ENCODE results near the gene CUL1. TPM values are rescaled to one million over a fixed set of nuclear protein-coding genes. Genes with fewer than 3 reads are reported as not detected.
"Not testable (repeated sequence)": the region's sequence is repeated elsewhere in the genome, so short reads cannot be mapped to it uniquely, and the experiment has no call there.

CUL1 gene
- total RNA-seq, 1 donor from 2014 or later: 36.7 TPM

DNA sequence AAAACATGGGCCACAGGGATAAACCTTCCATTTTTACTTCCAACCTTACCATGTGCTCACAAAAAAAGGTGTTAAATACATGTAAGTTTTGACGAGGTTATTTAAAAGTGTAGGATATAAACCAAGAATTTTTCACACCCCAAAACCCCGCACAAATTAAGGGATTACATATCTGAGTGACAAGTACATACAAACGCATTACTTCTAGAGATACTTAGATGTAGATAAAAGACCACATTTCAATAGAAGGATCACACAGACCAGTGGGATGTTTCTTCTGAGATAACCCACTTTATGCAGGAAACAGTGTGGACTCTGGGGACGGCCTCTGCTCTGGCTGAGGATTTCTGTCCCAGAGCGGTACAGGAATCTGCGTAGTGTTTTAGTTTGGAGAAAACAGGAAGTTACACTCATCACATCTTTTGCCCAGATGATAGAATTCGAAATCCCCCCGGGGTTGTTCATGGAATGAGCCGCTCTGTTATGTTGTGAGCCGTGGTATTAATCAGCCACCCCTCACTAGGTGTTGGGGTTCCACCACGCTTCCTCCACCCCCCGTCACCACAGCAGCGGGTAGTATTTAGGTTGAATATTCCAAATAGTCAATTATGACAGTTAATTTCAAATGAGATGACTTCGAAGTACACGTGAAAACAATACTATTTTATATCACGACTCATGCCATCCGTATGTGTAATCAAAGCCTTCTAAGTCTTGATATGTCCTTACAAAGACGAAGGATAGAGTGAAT, 1.3 kb upstream of the CUL1 start:
- peak; percentile 70 for DNase-seq

DNA sequence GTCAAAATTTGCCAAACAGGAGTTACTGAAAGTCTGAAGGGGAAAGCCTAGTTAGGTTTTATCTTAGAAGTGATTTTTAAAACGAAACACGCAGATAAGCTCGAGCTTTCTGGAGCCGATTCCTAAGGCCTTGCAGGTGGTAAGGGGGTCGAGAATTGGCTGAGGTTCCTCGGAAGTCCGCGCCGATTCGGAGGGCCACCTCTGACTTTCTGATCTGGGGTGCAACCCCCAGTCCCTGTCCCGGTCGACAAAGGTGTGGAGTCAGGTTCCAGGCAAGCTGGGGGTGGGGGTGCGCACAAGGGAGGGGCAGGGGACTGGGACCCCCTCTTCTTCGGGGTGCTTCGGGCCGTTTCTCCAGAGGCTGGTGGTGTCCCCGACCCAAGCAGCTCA, 701 bp upstream of the CUL1 start:
- DNase-seq: peak; percentile 29

DNA sequence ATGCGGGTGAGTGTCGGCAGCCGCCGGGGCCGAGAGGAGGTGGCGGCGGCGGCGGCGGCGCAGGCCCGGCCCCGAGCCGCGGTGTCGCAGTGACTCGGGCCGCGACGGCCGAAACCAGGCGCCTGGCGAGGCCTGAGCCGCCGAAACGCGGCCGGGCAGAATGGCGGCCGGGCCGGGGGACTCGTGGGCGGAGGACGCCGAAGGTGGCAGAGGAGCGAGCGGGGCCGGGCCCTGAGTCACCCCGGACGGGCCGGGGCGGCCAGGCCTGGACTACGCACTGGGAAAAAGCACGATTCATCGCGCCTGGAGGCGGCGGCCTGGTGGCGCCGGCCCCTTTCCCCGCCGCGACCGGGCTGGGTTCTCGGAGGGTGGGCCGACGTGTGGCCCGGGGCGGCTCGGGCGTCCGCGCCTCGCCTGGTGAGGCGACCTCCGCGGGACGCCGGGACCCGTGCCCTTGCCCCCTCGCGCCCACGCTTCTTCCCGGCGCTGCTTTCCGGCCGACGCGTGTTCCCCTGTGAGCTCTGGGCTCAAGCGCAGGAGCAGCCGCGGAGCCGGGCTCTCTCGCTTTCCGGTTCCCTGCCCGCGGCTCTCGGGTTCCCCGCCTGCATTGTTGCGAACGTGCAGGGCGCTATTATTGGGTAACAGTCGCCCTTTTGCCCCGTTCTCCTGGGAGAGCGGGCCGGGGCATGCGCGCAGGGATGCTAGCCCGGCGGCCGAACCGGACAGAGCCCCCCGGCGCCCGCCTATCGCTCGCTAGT, 500 bp downstream of the CUL1 start:
- peak; percentile 47 for DNase-seq

DNA sequence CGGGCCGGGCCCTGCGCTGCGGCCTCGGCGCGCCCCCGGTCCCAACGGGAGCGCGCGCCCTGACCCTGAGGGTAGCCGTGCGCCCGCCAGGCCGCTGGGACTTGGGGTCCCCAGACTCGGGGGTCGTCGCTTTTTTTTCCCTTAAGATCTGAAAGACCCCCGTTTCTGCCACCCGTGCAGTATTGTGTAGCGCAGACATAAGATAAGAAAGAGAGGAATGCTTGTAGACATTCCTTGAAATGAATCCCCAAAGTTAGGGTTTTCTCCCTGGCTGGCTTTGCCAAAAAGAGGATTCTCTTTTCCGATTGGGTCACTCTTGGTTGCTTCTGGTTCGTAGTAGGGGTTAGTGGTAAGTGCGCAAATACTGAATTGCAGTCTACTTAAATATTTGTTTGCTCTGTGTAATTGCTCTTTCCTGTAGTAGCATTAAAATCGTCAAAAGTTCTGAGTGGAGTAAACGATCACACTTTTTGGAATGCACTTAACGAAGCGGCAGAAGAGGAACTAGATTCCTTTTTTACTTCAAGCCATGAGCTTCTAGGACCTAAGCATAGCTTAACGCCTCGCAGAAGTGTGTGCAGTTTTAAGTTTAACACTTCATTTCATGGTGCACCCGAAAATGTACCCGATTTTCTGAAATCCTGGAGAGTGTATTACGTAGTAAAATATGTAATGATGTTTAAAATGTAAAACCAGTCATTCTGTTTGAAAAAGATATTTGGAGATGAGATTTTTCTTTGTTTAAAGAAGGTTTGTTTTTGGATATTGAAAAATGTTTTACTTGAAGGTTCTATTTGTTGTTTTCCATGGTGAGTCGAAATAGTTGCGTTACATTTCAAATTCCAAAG, 1.3 kb downstream of the CUL1 start:
- DNase-seq: peak; percentile 56

DNA sequence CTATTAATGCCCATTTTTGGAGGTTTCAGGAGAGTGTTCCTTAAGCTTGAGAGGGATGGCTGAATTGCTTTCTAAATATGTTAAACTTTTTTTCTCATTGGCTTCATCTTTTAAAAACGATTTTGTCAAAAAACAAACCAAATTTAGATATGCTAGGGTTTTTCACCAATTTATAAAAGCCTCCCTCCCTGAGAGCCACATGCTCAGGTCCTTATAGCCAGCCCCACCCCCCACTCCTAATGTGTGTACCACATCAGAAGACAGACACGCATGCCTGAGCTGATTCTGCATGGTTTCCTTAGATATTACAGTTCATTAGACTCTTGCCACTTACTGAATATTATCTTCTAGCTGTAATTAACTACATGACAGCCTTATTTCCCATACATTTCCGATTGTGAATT, 2.0 kb downstream of the CUL1 start:
- no peak for DNase-seq

DNA sequence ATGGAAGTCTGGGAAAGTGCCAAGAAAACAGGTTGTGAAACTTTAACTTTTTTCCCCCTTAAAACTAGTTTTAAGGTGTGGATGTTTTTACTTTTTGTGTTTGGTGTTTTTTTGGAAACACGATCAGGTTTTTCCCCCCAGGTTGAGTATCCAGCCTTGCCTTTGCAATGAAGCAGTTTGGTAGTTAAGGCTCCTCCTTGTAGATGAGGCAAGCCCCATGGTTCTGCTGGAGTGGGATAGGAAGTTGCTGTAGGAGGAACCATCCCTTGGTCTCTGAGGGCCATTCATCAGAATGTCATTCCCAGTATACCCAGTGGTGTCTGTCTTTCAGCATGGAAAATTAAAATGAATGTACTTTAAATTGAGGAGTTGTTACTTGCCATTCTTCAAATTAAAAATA, 2.7 kb downstream of the CUL1 start:
- no peak for DNase-seq

DNA sequence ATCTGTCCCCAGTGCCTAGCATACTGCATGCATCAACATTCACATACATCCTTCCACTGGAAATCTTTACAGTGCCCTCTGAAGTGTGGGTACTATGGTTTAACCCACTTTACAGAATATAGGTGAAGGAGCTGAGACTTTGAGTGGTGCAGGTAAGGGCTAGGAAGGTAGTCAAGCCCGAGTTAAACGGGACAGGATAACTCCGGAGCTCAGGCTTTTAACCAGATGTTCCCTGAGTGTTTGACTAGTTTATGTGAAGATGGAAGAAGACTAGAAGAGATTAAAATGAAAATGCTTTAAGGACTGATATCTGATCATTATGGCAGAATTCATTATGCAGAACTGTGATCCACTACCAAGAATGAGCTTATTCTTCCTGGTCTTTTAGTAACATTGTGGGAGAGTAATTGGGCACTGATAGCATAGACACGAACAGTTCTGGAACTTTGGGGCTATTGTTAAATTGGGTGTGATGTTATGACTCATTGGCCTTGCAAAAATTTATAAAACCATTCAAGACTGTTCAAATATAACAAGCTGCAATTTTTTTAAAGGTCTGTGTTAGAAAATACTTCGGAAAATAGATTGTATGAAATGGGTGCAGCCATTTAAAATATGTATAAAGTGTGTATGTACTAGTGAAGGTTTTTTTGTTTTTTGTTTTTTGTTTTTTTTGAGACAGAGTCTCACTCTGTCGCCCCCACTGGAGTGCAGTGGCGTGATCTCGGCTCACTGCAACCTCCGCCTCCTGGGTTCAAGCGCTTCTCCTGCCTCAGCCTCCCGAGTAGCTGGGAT, 4.4 kb downstream of the CUL1 start:
- DNase-seq: no peak

DNA sequence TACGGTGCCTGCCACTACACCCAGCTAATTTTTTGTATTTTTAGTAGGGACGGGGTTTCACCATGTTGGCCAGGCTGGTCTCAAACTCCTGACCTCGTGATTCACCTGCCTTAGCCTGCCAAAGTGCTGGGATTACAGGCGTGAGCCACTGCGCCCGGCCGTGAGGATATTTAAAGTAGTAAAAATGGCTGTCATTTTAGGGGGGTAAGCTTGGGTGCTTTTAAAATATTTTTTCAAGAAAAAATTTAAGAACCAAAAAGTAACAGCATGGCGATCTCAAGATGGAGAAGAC, 4.9 kb downstream of the CUL1 start:
- DNase-seq: not testable (repeated sequence)

DNA sequence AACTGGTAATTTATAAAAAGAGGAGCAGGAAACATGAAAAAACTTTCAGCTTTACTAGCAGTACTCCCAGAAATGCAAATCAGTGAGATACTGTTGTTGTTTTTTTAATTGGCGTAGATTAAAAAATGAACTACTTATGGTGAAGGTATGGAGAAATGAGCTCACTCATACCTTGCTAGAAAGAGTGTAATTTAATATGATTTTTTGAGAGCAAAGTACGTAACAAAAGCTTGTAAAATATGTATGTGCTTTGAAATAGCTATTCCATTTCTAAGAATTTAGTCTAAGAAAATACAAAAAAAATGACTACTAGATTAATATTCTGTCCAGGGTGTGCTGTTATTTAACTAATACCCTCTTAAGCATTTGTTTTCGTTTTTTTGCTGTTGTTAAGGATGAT, 5.5 kb downstream of the CUL1 start:
- DNase-seq: no peak

DNA sequence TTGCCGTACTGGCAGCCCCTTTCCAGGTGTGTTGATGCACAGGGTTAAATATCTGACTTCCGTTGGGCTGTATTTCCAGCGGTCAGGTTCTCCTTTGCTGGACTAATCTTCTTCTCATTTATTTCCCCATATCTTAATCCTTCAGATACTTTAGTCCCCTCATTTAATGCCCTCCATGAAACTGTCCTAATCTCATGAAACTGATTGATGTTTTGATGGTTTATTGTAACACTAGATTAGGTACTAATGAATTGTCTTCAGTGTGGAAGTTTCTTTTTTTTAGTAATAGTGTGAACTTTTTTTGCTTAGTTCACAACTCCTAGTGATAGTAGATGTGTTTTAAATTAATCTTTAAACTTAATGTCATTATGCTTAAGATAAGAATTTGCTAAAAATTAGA, 6.3 kb downstream of the CUL1 start:
- DNase-seq: no peak

DNA sequence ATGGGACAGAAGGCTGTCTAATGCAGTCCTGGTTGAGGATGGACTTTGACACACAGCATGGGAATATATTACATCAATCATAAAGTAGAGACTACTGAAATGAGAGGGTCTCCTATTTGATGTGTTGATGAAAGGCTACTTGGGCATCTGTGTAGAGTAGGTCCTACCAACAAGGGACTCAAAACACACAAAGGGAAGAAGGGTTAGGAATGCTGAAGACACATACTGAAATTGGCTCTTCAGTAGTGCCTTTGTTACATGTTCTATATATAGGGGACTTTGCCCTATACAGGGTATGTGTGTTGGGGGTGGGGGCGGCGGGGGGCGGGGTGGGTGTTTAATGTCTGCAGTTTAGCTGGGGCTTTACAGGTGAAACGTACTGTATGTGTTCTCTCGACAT, 7.7 kb downstream of the CUL1 start:
- DNase-seq: no peak

DNA sequence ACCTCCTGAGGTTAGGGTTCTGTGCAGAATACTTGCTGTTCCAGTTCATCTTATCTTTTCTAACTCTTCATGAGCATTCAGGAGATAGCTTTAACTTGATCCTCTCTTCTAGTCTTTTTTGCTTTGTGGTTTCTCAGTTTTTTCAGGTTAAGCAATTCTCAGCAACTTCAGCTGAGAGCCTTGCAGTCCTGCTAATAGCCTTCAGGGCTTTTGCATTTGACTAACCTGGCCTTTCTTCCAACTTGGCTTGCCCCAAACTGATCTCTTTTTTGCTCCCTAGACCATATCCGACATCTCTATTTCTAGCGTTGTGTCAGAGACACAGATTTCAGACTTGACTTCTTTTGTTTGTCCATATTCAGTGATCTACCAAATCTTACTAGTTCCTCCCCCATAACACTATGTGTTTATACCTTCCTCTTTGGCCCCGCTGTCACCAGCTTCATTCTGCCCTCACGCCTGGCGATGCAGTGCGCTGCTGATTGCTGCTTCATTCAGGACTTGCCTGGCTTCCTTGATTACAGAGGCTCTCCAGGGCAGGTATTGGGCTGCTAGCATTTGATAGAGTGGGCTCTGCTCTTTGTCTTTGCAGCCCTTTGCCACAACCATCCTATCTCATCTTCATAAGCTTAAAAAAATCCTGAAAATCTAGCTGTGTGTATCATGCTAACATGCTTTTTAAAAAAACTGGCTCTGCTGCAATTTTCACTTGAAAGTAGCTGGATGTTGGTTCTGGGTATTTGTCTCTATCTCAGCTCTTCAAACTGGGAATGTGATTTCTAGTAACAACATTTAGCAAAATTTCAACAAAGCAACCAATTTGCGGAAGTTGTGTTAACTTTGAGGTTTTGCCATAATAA, 9.6 kb downstream of the CUL1 start:
- no peak for DNase-seq

DNA sequence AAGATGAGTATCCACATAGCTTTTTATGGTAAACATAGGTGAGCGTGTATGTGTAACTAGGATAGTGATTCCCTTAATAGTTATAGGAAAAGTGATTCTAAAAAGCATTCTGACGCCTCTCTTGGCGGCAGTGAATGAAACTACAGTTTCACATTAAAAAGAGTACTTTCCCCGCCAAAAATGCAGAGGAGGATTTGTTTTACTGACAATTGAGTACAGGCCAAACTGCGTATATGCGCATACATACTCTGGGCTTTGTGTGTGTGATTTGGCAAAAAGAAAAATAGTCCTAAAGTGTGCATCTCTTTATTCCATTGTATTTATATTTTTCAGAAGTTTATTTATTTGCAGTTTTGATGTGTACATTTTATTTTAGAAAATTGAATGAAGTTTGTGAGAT, 10.3 kb downstream of the CUL1 start:
- DNase-seq: no peak

DNA sequence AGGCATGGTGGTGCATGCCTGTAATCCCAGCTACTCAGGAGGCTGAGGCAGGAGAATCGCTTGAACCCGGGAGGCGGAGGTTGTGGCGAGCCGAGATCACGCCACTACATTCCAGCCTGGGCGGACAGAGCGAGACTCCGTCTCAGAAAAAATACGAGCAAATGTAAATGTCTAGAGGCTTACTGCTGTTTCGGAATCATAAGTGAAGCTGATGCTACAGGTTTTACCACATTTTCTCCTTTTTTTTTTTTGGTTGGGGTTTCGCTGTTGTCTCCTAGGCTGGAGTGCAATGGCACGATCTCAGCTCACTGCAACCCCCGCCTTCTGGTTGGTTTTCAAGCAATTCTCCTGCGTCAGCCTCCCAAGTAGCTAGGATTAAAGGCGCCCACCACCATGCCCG, 11.7 kb downstream of the CUL1 start:
- not testable (repeated sequence) for DNase-seq

DNA sequence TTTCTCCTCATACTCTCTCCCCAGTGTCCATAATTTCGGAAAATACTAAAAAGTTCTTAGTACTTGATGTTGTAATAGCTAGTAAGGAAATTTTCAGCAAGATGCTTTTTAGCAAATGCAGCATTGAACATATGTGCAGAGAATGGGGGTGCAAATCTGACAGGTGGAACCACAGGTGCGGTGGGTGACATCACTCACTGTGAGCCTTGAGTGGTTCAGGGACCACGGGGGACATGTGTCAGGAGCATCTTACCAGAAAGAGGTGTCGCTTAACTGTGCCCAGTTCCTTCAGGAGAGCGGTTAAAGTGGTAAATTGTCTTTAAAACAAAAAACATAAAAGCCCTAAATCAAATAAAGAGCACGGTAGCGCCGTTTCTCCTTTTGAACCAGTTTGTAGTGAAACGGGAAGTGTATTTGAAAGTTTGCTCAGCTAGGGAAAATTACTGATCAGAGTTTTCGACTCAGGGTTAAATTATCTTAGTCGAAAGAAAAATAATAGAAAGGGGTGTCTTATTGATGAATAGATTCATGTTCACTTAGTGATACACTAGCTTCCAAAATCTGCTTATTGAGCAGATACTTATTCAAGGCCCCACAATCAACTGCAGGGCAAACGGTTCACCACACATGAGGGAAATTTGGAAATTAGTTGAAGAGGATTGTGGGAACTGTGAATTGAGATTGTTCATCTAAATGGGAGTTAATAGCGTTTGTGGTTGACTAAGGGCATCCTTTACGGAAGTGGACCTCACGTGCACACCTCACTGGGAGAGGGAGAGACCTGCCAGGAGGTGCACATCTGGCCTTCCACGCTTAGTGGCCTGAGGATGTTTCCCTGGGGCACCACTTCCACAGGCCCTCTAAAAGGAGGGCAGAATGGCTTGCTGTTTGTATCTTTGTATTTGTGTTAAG, 12.7 kb downstream of the CUL1 start:
- DNase-seq: no peak

DNA sequence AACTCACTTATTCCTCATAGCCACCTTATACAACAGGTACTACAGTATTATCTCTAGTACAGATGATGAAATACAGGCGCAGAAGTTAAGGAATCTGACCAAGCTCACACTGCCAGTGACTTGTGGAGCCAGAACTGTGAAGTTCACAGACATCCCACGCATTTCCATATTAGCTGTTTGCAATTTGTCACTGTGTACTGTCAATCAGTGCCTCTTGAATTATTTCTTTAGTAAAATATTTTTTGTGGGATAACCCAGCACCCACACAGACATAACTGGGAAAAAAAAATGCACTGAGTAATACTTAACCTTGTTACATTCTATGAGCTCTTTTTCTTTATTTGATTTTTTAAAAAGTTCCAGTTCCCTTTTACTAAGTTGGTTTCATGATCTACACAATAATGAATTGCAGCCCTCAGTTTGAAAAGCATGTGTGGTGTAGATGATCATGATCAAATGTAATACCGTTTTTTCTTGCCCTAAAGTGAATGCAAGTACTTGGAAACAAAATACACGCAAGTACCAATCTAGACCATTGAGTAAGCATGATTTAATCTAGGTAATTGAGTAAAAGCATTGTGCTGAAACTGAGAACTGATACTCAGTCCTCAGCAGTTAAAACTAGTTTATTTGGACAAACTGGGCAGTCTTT, 14.1 kb downstream of the CUL1 start:
- DNase-seq: no peak

DNA sequence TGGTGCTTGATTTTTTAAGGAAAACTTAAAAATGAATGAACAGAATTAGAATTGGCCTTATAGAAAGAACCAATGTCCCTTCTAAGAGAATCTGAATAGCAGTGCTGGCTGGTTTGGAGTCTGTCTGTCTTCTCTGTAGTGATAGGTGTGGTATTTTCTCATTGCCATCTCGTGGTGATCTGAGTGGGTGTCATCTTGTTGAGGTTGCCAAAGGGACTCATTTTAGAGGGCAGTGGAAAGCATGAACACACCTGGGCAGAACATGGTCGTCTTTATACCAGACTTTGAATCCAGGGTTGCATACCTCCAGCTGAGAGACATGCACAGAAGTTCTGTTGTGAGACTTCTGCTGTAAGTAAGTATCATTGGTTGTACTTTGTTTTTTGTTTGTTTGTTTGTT, 15.8 kb downstream of the CUL1 start:
- DNase-seq: no peak

DNA sequence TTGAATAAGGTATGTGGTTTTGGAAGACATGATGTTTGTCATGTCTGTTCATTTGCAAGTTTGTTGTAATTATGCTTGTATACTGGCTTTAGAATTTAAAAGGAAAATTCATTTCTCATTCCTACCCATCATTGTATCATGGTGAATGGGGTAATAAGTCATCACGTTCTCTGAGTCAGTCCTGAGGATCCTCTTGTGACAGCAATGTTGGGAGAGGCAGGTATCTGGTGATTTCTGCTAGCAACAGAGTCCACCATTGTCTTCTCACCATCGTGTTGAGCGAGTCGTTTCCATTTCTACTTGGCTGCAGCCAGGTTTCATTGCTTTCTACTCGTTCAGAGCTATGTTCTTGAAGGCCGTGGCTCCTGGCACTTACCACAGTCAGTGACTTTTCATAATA, 16.3 kb downstream of the CUL1 start:
- no peak for DNase-seq

DNA sequence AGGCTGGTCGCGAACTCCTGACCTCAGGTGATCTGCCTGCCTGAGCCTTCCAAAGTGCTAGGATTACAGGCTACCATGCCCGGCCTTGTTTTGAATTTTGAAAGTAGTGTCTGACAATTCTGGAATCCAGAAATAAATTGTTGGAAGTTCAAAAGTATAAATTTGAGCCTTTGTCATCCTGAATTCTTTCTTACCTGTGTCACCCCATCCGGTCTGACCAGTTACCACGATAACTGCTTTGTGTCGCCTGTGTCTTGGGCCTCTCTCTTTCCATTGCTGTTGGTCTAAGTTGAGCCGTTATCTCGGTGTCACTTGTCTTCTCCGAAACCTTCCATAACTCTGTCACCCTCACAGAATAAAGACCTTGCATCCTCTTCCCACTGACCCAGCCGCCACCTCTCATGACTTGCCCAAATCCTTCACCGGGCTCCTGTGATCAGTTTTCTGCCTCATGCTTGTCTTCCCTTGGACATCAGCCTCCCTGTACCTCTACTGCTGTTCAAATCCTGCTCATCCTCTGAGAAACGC, 18.6 kb downstream of the CUL1 start:
- DNase-seq: no peak

DNA sequence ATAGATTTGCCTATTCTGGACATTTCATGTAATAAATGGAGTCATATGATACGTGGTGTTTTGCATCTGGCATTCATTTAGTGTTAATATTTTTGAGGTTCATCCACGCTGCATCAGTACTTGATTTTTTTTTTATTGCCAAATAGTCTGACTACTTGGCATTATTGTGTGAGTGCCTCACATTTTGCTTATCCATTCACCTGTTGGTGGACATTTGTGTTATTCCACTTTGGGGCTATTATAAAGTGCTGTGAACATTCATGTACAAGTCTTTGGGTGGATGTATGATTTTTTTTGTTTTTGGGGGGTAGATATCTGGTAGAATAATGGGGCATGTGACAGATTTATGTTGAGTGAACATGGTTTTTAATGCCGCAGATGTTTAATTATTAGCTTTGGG, 19.7 kb downstream of the CUL1 start:
- no peak for DNase-seq
